K562 (cell line): ENCODE results near the gene PPP1R15B. TPM values are rescaled to one million over a fixed set of nuclear protein-coding genes. Genes with fewer than 3 reads are reported as not detected.

Experiments
- CCAR2 ChIP-seq: fragments of 200-400 bp; formaldehyde crosslinking; IDR thresholded peaks from 2 replicates; pipeline ENCODE4 v1.6.1; 2017; ENCODE audit warnings: mild to moderate bottlenecking, low read depth, low read length
- CLOCK ChIP-seq: fragments of 250-450 bp; sonication (Bioruptor Pico); IDR thresholded peaks from 2 replicates; pipeline ENCODE4 v1.4.0; 2020; ENCODE audit warnings: mild to moderate bottlenecking, moderate library complexity, borderline replicate concordance
- DNMT1 ChIP-seq: fragments of 450-650 bp; IDR thresholded peaks from 2 replicates; pipeline ENCODE4 v1.6.1; 2016; ENCODE audit warnings: antibody characterized with exemption, mild to moderate bottlenecking
- FUS ChIP-seq: fragments of 200-400 bp; formaldehyde crosslinking; optimal IDR thresholded peaks from 2 replicates; pipeline ENCODE3; 2017; ENCODE audit warnings: low read depth, low read length
- HNRNPLL ChIP-seq: fragments of 200-400 bp; formaldehyde crosslinking; IDR thresholded peaks from 2 replicates; pipeline ENCODE4 v1.6.1; 2017; ENCODE audit warnings: low read length, low read depth, mild to moderate bottlenecking; ENCODE audit not compliant: poor library complexity, severe bottlenecking
- ILF3 ChIP-seq: fragments of 450-650 bp; IDR thresholded peaks from 2 replicates; pipeline ENCODE4 v1.6.1; 2018; ENCODE audit warnings: antibody characterized with exemption, mild to moderate bottlenecking, moderate library complexity, borderline replicate concordance
- JUN ChIP-seq, 2 experiments: sonication (generic) in 1 of 2; formaldehyde crosslinking in 1 of 2; IDR thresholded peaks; 2 replicates each; pipeline versions ENCODE4 v1.6.1 to v1.8.0; 2012 to 2022; ENCODE audit warnings: borderline replicate concordance in 2 of 2, mild to moderate bottlenecking in 2 of 2, improper control_type of control experiment in 1 of 2, low read depth in 1 of 2, low read length in 1 of 2, missing genetic modification reagents in 1 of 2
- MTA2 ChIP-seq: fragments of 450-650 bp; IDR thresholded peaks from 2 replicates; pipeline ENCODE4 v1.6.1; 2016; ENCODE audit warnings: low read depth
- MYBL2 ChIP-seq, 2 experiments: fragments of 450-650 bp in 1 of 2; sonication (generic) in 1 of 2; formaldehyde crosslinking in 1 of 2; IDR thresholded peaks; 2 replicates each; pipeline versions ENCODE4 v1.6.1 to v1.8.1; 2017 to 2022; ENCODE audit warnings: borderline replicate concordance in 1 of 2, inconsistent platforms in 1 of 2, low read depth in 1 of 2, mild to moderate bottlenecking in 1 of 2, missing genetic modification reagents in 1 of 2, moderate library complexity in 1 of 2
- MYNN ChIP-seq, 2 experiments: sonication (generic); formaldehyde crosslinking in 1 of 2; IDR thresholded peaks; 2 replicates each; pipeline versions ENCODE4 v1.5.0 to v1.6.1; 2016 to 2020; ENCODE audit warnings: antibody characterized with exemption in 1 of 2, missing genetic modification reagents in 1 of 2
- NCOA4 ChIP-seq: fragments of 450-650 bp; IDR thresholded peaks from 2 replicates; pipeline ENCODE4 v1.6.1; 2018; ENCODE audit warnings: mild to moderate bottlenecking; ENCODE audit not compliant: partially characterized antibody
- PRMT5 ChIP-seq: sonication (generic); formaldehyde crosslinking; IDR thresholded peaks from 2 replicates; pipeline ENCODE4 v1.5.0; 2020; ENCODE audit warnings: missing genetic modification reagents
- TAF9B ChIP-seq: fragments of 450-650 bp; IDR thresholded peaks from 2 replicates; pipeline ENCODE4 v1.6.1; 2018; ENCODE audit warnings: mild to moderate bottlenecking; ENCODE audit not compliant: partially characterized antibody
- ZBED1 ChIP-seq: IDR thresholded peaks from 2 replicates; pipeline ENCODE4 v1.6.1; 2014
- ZNF232 ChIP-seq: sonication (generic); formaldehyde crosslinking; IDR thresholded peaks from 2 replicates; pipeline ENCODE4 v1.8.0; 2022; ENCODE audit warnings: mild to moderate bottlenecking, missing genetic modification reagents
- polyA plus RNA-seq, 8 experiments: library from polyadenylated mRNA; depleted of rRNA in 4 of 8; stranded (reverse) in 5 of 8; unstranded in 3 of 8; fragments of >200 nt; fragmentation: Nextera tagmentation in 2 of 8; fragmentation: Illumina TruSeq in 1 of 8; extraction: Ambion mirVana in 2 of 8; extraction: Trizol in 1 of 8; gene quantifications; 2 replicates each; pipeline versions ENCODE4 v1.2.1 to v1.2.3, GENCODE V29; 2011 to 2014; ENCODE audit warnings: inconsistent platforms in 1 of 8, missing spikeins in 1 of 8
- total RNA-seq, 7 experiments: library from RNA; depleted of rRNA in 6 of 7; stranded (reverse); fragments of >200 nt in 6 of 7; fragmentation: Illumina TruSeq in 2 of 7; extraction: Trizol in 2 of 7; gene quantifications; 2 replicates each; pipeline versions ENCODE4 v1.2.1 to v1.2.3, GENCODE V29; 2011 to 2021; ENCODE audit warnings: low replicate concordance in 1 of 7
- TF ChIP-seq, protein P1 (sequence below): fragments of 250-450 bp; sonication (Bioruptor Pico); IDR thresholded peaks from 2 replicates; pipeline ENCODE4 v1.5.0; 2021; ENCODE audit warnings: mild to moderate bottlenecking, borderline replicate concordance

Gene PPP1R15B
- total and polyA plus RNA-seq, 9 of the 15 experiments (the other 6 are each of a cell fraction or from before 2014, with no cell fraction given) = 17.0 to 48.1 (median 30.8) TPM

DNA sequence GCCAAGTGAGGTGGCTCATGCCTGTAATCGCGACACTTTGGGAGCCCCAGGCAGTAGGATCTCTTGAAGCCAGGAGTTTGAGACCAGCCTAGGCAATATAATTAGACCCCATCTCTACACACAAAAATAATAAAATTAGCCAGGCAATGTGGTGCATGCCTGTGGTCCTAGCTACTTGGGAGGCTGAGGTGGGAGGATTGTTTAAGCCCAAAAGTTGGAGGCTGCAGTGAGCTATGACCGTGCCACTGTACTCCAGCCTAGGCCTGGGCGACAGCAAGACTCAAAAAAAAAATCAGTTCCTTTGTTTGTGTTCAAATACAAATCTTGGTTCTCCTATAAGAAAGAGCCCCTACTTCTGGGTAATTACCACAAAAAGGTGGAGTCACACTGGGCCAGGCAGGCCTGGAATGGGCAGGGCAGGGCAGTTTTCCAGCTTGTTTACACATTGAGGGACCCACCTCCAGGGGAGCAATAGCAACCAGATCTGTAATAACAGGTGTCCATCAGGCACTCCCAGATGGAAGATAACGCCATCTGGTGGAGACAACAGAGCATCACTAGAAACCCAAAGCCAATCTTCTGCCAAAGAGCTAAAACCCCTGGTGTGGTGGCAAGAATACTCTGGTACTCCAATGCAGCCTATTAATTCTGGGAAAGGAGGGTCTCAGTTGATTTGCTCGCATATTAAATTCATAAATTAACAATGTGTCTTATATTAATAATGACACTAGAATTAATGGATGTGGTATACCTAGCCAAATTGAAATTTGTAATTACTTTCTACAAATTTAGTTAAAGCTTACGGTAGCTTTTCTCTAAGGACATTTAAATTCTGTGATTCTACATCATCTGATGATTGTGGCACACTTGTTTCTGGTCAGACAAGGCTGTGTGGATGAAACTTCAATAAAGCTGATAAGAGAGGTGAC, 13.2 kb downstream of the PPP1R15B start (continued):
- no peak for TF ChIP-seq CLOCK (CRISPR knock-in tag)
- no peak for TF ChIP-seq MTA2
- TF ChIP-seq HNRNPLL = no peak
- TF ChIP-seq FUS = no peak
- TF ChIP-seq ILF3 = no peak
- no peak for TF ChIP-seq TAF9B
- no peak for TF ChIP-seq NCOA4
- TF ChIP-seq DNMT1 = no peak
- TF ChIP-seq JUN (IDR thresholded peaks at IDR 0.05; ENCODE audit: borderline replicate concordance, low read depth, low read length) = no peak
- no peak for TF ChIP-seq JUN (CRISPR knock-in tag; IDR thresholded peaks at IDR 0.05; ENCODE audit: borderline replicate concordance)
- no peak for TF ChIP-seq CCAR2
- no peak for TF ChIP-seq ZNF232 (CRISPR knock-in tag)
- TF ChIP-seq MYBL2 (IDR thresholded peaks at IDR 0.05; ENCODE audit: low read depth) = no peak
- no peak for TF ChIP-seq MYBL2 (CRISPR knock-in tag; IDR thresholded peaks at IDR 0.05; ENCODE audit: borderline replicate concordance)
- TF ChIP-seq PRMT5 (CRISPR knock-in tag) = no peak
- TF ChIP-seq ZBED1 = no peak
- TF ChIP-seq, protein P1, sequence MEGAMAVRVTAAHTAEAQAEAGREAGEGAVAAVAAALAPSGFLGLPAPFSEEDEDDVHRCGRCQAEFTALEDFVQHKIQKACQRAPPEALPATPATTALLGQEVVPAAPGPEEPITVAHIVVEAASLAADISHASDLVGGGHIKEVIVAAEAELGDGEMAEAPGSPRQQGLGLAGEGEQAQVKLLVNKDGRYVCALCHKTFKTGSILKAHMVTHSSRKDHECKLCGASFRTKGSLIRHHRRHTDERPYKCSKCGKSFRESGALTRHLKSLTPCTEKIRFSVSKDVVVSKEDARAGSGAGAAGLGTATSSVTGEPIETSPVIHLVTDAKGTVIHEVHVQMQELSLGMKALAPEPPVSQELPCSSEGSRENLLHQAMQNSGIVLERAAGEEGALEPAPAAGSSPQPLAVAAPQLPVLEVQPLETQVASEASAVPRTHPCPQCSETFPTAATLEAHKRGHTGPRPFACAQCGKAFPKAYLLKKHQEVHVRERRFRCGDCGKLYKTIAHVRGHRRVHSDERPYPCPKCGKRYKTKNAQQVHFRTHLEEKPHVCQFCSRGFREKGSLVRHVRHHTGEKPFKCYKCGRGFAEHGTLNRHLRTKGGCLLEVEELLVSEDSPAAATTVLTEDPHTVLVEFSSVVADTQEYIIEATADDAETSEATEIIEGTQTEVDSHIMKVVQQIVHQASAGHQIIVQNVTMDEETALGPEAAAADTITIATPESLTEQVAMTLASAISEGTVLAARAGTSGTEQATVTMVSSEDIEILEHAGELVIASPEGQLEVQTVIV = no peak
- TF ChIP-seq MYNN (IDR thresholded peaks at IDR 0.05) = no peak
- TF ChIP-seq MYNN (CRISPR knock-in tag; IDR thresholded peaks at IDR 0.05) = no peak
